H1 (cell line): ENCODE data around the gene FARSB. TPM values are rescaled to one million over a fixed set of nuclear protein-coding genes. Genes with fewer than 3 reads are reported as not detected.

Experiments used
- CTCF ChIA-PET: fragments of 300-600 bp; sonication (Branson Sonifier 250); formaldehyde crosslinking; loops from one replicate; lab custom pipeline; 2021; ENCODE audit not compliant: partially characterized antibody; lab: Charles Lee
- POLR2A ChIA-PET: fragments of 300-600 bp; sonication (Branson Sonifier 250); formaldehyde crosslinking; loops from one replicate; lab custom pipeline; 2021; ENCODE audit warnings: inconsistent platforms; ENCODE audit not compliant: partially characterized antibody; lab: Charles Lee
- DNase-seq, 2 experiments: peaks; one replicate each; pipeline versions ENCODE4 v3.0.0 to v3.0.0-alpha.2; 2010 to 2022; ENCODE audit warnings: low spot score in 2 of 2, low read depth in 1 of 2, mixed read lengths in 1 of 2
- FAIRE-seq: peaks from 2 replicates; lab custom pipeline; 2011; peaks lifted over from hg19 to GRCh38; lab: Jason Lieb, UNC
- H2AFZ ChIP-seq: 2 replicates; pipeline ENCODE4 v1.8.1; 2012; ENCODE audit warnings: low read length, inconsistent platforms
- H2AK5ac ChIP-seq: 2 replicates; pipeline ENCODE4 v1.6.1; 2013; ENCODE audit warnings: low read depth, low read length
- H2BK120ac ChIP-seq: replicated peaks from 2 replicates; pipeline ENCODE3; 2013; ENCODE audit warnings: low read depth, low read length, inconsistent platforms
- H2BK12ac ChIP-seq: 2 replicates; pipeline ENCODE4 v1.6.1; 2013; ENCODE audit warnings: low read depth, low read length
- H2BK15ac ChIP-seq: 2 replicates; pipeline ENCODE4 v1.6.1; 2013; ENCODE audit warnings: low read length
- H2BK20ac ChIP-seq: 2 replicates; pipeline ENCODE4 v1.6.1; 2013; ENCODE audit warnings: low read length
- H2BK5ac ChIP-seq: 2 replicates; pipeline ENCODE4 v1.6.1; 2013; ENCODE audit warnings: low read depth, low read length
- H3K14ac ChIP-seq: 2 replicates; pipeline ENCODE4 v1.6.1; 2013; ENCODE audit warnings: inconsistent platforms; ENCODE audit not compliant: insufficient read length
- H3K18ac ChIP-seq: 2 replicates; pipeline ENCODE4 v1.6.1; 2013; ENCODE audit warnings: low read length; ENCODE audit errors: extremely low read depth
- H3K23ac ChIP-seq: 2 replicates; pipeline ENCODE4 v1.6.1; 2013; ENCODE audit warnings: inconsistent platforms; ENCODE audit not compliant: insufficient read length
- H3K23me2 ChIP-seq: 2 replicates; pipeline ENCODE4 v1.6.1; 2013; ENCODE audit warnings: low read depth, low read length
- H3K27ac ChIP-seq: 2 replicates; pipeline ENCODE4 v1.6.1; 2011; ENCODE audit warnings: low read depth, low read length, inconsistent platforms
- H3K27me3 ChIP-seq, 4 experiments: replicated peaks in 1 of 4; 1 replicate in 1 of 4; 2 replicates in 3 of 4; pipeline versions ENCODE4 v1.6.1 to v1.8.1; 2011 to 2013; ENCODE audit warnings: low read length in 3 of 4, mild to moderate bottlenecking in 3 of 4, inconsistent platforms in 2 of 4, mixed read lengths in 2 of 4, moderate library complexity in 1 of 4; ENCODE audit not compliant: control insufficient read depth in 3 of 4, insufficient read depth in 3 of 4; ENCODE audit errors: extremely low read depth in 1 of 4
- H3K36me3 ChIP-seq, 4 experiments: 2 replicates each; pipeline versions ENCODE4 v1.6.1 to v1.8.1; 2011 to 2013; ENCODE audit warnings: mild to moderate bottlenecking in 4 of 4, low read length in 3 of 4, moderate library complexity in 2 of 4, control low read depth in 1 of 4, inconsistent platforms in 1 of 4; ENCODE audit not compliant: insufficient read depth in 4 of 4, control insufficient read depth in 2 of 4
- H3K4ac ChIP-seq: replicated peaks from 2 replicates; pipeline ENCODE3; 2013; ENCODE audit warnings: low read length, low read depth, mixed read lengths, inconsistent platforms; ENCODE audit not compliant: insufficient read length
- H3K4me1 ChIP-seq, 4 experiments: replicated peaks in 1 of 4; 1 replicate in 1 of 4; 2 replicates in 3 of 4; pipeline versions ENCODE4 v1.6.1 to v1.8.1; 2011 to 2013; ENCODE audit warnings: low read length in 3 of 4, inconsistent platforms in 2 of 4, mixed read lengths in 1 of 4; ENCODE audit not compliant: insufficient read depth in 4 of 4, control insufficient read depth in 3 of 4
- H3K4me2 ChIP-seq, 2 experiments: 2 replicates each; pipeline versions ENCODE4 v1.6.1 to v1.8.1; 2011 to 2013; ENCODE audit warnings: low read depth in 2 of 2, low read length in 2 of 2, control low read depth in 1 of 2, inconsistent platforms in 1 of 2, mild to moderate bottlenecking in 1 of 2; ENCODE audit not compliant: insufficient read depth in 1 of 2
- H3K4me3 ChIP-seq, 4 experiments: fragments of 200-600, 300-600 bp in 1 of 4; sonication (generic), shearing (Covaris generic), sonication (Bioruptor Twin) in 1 of 4; 2 replicates each; pipeline versions ENCODE4 v1.5.1 to v1.8.1; 2011 to 2016; ENCODE audit warnings: low read length in 4 of 4, low read depth in 3 of 4, control low read depth in 2 of 4, inconsistent platforms in 2 of 4, mild to moderate bottlenecking in 2 of 4, mixed read lengths in 1 of 4, moderate library complexity in 1 of 4; ENCODE audit not compliant: insufficient read depth in 2 of 4; ENCODE audit errors: extremely low read depth in 1 of 4
- H3K56ac ChIP-seq: replicated peaks from 2 replicates; pipeline ENCODE3; 2013; ENCODE audit warnings: low read depth, mild to moderate bottlenecking, mixed read lengths, low read length, inconsistent platforms; ENCODE audit not compliant: insufficient read length
- H3K79me1 ChIP-seq: 2 replicates; pipeline ENCODE4 v1.6.1; 2013; ENCODE audit warnings: low read depth, low read length, control low read depth
- H3K79me2 ChIP-seq, 2 experiments: 2 replicates each; pipeline versions ENCODE4 v1.6.1 to v1.8.1; 2012 to 2013; ENCODE audit warnings: low read length in 2 of 2, mild to moderate bottlenecking in 2 of 2, inconsistent platforms in 1 of 2; ENCODE audit not compliant: insufficient read depth in 2 of 2, control insufficient read depth in 1 of 2
- H3K9ac ChIP-seq, 4 experiments: replicated peaks in 1 of 4; 1 replicate in 1 of 4; 2 replicates in 3 of 4; pipeline versions ENCODE4 v1.6.1 to v1.8.1; 2011 to 2013; ENCODE audit warnings: low read depth in 3 of 4, low read length in 3 of 4, control low read depth in 2 of 4, mild to moderate bottlenecking in 2 of 4, moderate library complexity in 2 of 4, inconsistent platforms in 1 of 4; ENCODE audit errors: extremely low read depth in 1 of 4
- H3K9me3 ChIP-seq, 2 experiments: 2 replicates each; pipeline versions ENCODE4 v1.6.1 to v1.8.1; 2012 to 2013; ENCODE audit warnings: mild to moderate bottlenecking in 2 of 2, moderate library complexity in 2 of 2, control low read depth in 1 of 2, inconsistent platforms in 1 of 2, low read depth in 1 of 2, low read length in 1 of 2, mixed read lengths in 1 of 2; ENCODE audit not compliant: insufficient read depth in 2 of 2
- H4K20me1 ChIP-seq, 2 experiments: replicated peaks in 1 of 2; 2 replicates each; pipeline versions ENCODE3 to v1.8.1; 2011 to 2013; ENCODE audit warnings: inconsistent platforms in 2 of 2, low read length in 2 of 2, mild to moderate bottlenecking in 1 of 2; ENCODE audit not compliant: insufficient read depth in 2 of 2, control insufficient read depth in 1 of 2
- H4K5ac ChIP-seq: 2 replicates; pipeline ENCODE4 v1.6.1; 2013; ENCODE audit warnings: low read length, low read depth, mixed read lengths, inconsistent platforms; ENCODE audit not compliant: insufficient read length
- H4K8ac ChIP-seq: 2 replicates; pipeline ENCODE4 v1.8.0; 2013; ENCODE audit warnings: mild to moderate bottlenecking, moderate library complexity, low read length, inconsistent platforms; ENCODE audit not compliant: insufficient read depth; ENCODE audit errors: extremely low read depth
- H4K91ac ChIP-seq: replicated peaks from 2 replicates; pipeline ENCODE3; 2013; ENCODE audit warnings: low read length, mixed read lengths, inconsistent platforms; ENCODE audit not compliant: insufficient read length
- CBX5 ChIP-seq: fragments of 300-800, 300-1000 bp; sonication (generic); IDR thresholded peaks from 2 replicates; pipeline ENCODE4 v1.7.1; 2016; ENCODE audit warnings: antibody characterized with exemption, low read length, low read depth
- CTBP2 ChIP-seq: IDR thresholded peaks from 2 replicates; pipeline ENCODE4 v1.7.0; 2011; ENCODE audit warnings: borderline replicate concordance, mild to moderate bottlenecking, moderate library complexity, mixed read lengths, low read length; ENCODE audit not compliant: insufficient read depth, insufficient read length
- E2F6 ChIP-seq: IDR thresholded peaks from 2 replicates; pipeline ENCODE4 v1.6.1; 2012; ENCODE audit warnings: inconsistent platforms
- HDAC2 ChIP-seq, 2 experiments: fragments of 300-600 bp in 1 of 2; sonication (generic) in 1 of 2; IDR thresholded peaks; 2 replicates each; pipeline ENCODE4 v1.6.1; 2011 to 2012; ENCODE audit warnings: low read depth in 2 of 2, low read length in 2 of 2, mild to moderate bottlenecking in 2 of 2, moderate library complexity in 2 of 2, borderline replicate concordance in 1 of 2, inconsistent platforms in 1 of 2
- KDM4A ChIP-seq: IDR thresholded peaks from one replicate; pipeline ENCODE4 v1.7.1; 2012; ENCODE audit warnings: low read depth, mild to moderate bottlenecking, moderate library complexity, low read length, inconsistent platforms; ENCODE audit not compliant: severe bottlenecking
- SIRT6 ChIP-seq: IDR thresholded peaks from one replicate; pipeline ENCODE4 v1.7.1; 2012; ENCODE audit warnings: low read length, inconsistent platforms
- WGBS, 2 experiments: shearing (Covaris generic) in 1 of 2; methylation state at CpG; one replicate each; pipeline versions ENCODE4 v1.1.6 to v1.1.7; 2013 to 2015; ENCODE audit warnings: low lambda C conversion rate in 2 of 2, mixed read lengths in 2 of 2, inconsistent platforms in 1 of 2, low coverage in 1 of 2, missing lambda C conversion rate in 1 of 2; ENCODE audit not compliant: insufficient replicate concordance in 2 of 2, insufficient coverage in 1 of 2, insufficient read length in 1 of 2; ENCODE audit errors: extremely low coverage in 1 of 2, missing lambda C conversion rate in 1 of 2; 5-methylcytosine and 5-hydroxymethylcytosine counted together
- polyA plus RNA-seq, 7 experiments: library from polyadenylated mRNA; depleted of rRNA in 3 of 7; stranded (reverse) in 5 of 7; unstranded in 2 of 7; fragments of >200 nt in 5 of 7; fragments of 200-250 nt in 2 of 7; gene quantifications; 1 replicate in 5 of 7; 2 replicates in 1 of 7; 4 replicates in 1 of 7; pipeline versions ENCODE4 v1.2.1 to v1.2.3, GENCODE V29; 2011 to 2013; ENCODE audit warnings: missing spikeins in 2 of 7, mixed read lengths in 2 of 7
- total RNA-seq: library from RNA; stranded (reverse); fragmentation: NEBNext Ultra II Directional; extraction: Animal tissue kit (Norgen Biotek cat#: 25700); gene quantifications from 2 replicates; pipeline ENCODE4 v1.2.1, GENCODE V29; 2021
- TF ChIP-seq, protein P1 (sequence below), 3 experiments: IDR thresholded peaks; 1 replicate in 2 of 3; 2 replicates in 1 of 3; pipeline versions ENCODE4 v1.5.1 to v1.6.1; 2011; ENCODE audit warnings: low read length in 3 of 3, mild to moderate bottlenecking in 3 of 3, inconsistent platforms in 2 of 3, low read depth in 1 of 3, moderate library complexity in 1 of 3; ENCODE audit not compliant: insufficient read depth in 1 of 3; ENCODE audit errors: control extremely low read depth in 1 of 3

Gene FARSB
- total and polyA plus RNA-seq, 2 of the 8 experiments (the other 6 are each of a cell fraction or from before 2014, with no cell fraction given) = 21.0 to 37.9 TPM

GRCh38 chr2:222670191-222671038 lies 14.5 kb upstream of the FARSB start:
- H2AK5ac ChIP-seq = no peak overlapping the region
- WGBS, 2 experiments = 85% methylated on average over 9 of the region's 9 CpGs; no CpG with 5 or more reads in 1 of the 2 experiments
- CTCF ChIA-PET = interaction anchor here (0.7 to 2.6 kb wide), 7 partner anchors 9 to 618 kb away, joined by 3 to 9 read pairs (median 7); no protein-coding TSS in a partner anchor
- TF ChIP-seq, protein P1, sequence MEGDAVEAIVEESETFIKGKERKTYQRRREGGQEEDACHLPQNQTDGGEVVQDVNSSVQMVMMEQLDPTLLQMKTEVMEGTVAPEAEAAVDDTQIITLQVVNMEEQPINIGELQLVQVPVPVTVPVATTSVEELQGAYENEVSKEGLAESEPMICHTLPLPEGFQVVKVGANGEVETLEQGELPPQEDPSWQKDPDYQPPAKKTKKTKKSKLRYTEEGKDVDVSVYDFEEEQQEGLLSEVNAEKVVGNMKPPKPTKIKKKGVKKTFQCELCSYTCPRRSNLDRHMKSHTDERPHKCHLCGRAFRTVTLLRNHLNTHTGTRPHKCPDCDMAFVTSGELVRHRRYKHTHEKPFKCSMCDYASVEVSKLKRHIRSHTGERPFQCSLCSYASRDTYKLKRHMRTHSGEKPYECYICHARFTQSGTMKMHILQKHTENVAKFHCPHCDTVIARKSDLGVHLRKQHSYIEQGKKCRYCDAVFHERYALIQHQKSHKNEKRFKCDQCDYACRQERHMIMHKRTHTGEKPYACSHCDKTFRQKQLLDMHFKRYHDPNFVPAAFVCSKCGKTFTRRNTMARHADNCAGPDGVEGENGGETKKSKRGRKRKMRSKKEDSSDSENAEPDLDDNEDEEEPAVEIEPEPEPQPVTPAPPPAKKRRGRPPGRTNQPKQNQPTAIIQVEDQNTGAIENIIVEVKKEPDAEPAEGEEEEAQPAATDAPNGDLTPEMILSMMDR (IDR thresholded peaks at IDR 0.05; ENCODE audit: control extremely low read depth in 1 of 3, insufficient read depth in 1 of 3, low read depth in 1 of 3, low read length in 3 of 3) = no peak
- no peak for TF ChIP-seq E2F6
- TF ChIP-seq CTBP2 = no peak
- TF ChIP-seq HDAC2 (IDR thresholded peaks at IDR 0.05; ENCODE audit: borderline replicate concordance in 1 of 2, low read depth in 2 of 2, low read length in 2 of 2) = no peak
- TF ChIP-seq SIRT6 = no peak
- TF ChIP-seq CBX5 = no peak
- no peak for TF ChIP-seq KDM4A

More at GRCh38 chr2:222670191-222671038, 14.5 kb upstream of the FARSB start:
- no peak overlapping the region for H3K4ac ChIP-seq
- no peaks in the 10 kb centered on the region for H3K9me3 ChIP-seq
- no peak overlapping the region for H4K8ac ChIP-seq
- no peak overlapping the region for H2BK5ac ChIP-seq
- no peak overlapping the region for H3K27ac ChIP-seq
- H4K5ac ChIP-seq = no peak overlapping the region
- H3K36me3 ChIP-seq = no peaks in the 10 kb centered on the region
- H3K4me1 ChIP-seq = peaks cover 0 to 3% (median 0%) of the 10 kb centered on the region in 4 experiments; a peak in 2 of 7 replicates
- H3K4me3 ChIP-seq = peak overlapping the region in 2 of 4 experiments; percentile 48 to 63; a peak in 4 of 8 replicates
- H3K79me2 ChIP-seq = no peaks in the 10 kb centered on the region
- peaks cover 0 to 23% (median 11%) of the 10 kb centered on the region in 4 experiments; a peak in 6 of 7 replicates for H3K27me3 ChIP-seq
- H3K9ac ChIP-seq = no peak overlapping the region
- FAIRE-seq = no peak
- H2BK12ac ChIP-seq = no peak overlapping the region
- no peaks in the 10 kb centered on the region for H4K20me1 ChIP-seq
- H3K4me2 ChIP-seq = peak overlapping the region; percentile 82 to 94; a peak in 3 of 4 replicates
- no peak overlapping the region for H4K91ac ChIP-seq
- H3K18ac ChIP-seq = no peak overlapping the region
- no peak overlapping the region for H2BK15ac ChIP-seq
- no peaks in the 10 kb centered on the region for H3K79me1 ChIP-seq
- POLR2A ChIA-PET = interaction anchor here (1.0 to 2.0 kb wide), 3 partner anchors 11 to 14 kb away, joined by 5 to 7 read pairs (median 5); partner anchors contain the start of gene FARSB
- no peak overlapping the region for H3K56ac ChIP-seq
- H2BK120ac ChIP-seq = no peak overlapping the region
- H3K23ac ChIP-seq = no peak overlapping the region
- H3K23me2 ChIP-seq = peaks cover 10% of the 10 kb centered on the region; the same call in 1 of the 2 replicates
- H3K14ac ChIP-seq = no peak overlapping the region
- DNase-seq = no peak
- no peak overlapping the region for H2BK20ac ChIP-seq
- peak overlapping the region; percentile 87; the same call in 1 of the 2 replicates for H2AFZ ChIP-seq
